NCI-H1417 treated with DMSO at 0.1 percent for 48 hours (cell line): ENCODE data around the gene AHCYL2.
"Not testable (repeated sequence)": the region's sequence is repeated elsewhere in the genome, so short reads cannot be mapped to it uniquely, and the experiment has no call there.

Experiments
- DNase-seq: peaks from one replicate; lab custom pipeline; 2025; lab: John Stamatoyannopoulos, UW

Gene AHCYL2

DNA sequence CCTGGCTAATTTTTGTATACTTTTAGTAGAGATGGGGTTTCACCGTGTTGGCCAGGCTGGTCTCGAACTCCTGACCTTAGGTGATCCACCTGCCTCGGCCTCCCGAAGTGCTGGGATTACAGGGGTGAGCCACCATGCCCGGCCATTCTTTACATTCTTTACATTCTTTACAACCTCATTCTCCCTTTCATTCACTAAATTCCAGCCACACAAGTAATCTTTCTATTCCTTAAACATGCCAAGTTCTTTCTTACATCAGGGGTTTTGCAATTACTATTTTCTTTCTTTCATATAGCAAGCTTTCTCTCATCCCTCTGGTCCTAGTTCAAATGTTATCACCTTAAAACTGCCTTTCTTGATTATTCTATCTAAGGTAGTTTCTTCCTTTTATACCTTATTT is 128.3 kb downstream of the AHCYL2 start:
- not testable (repeated sequence) for DNase-seq

DNA sequence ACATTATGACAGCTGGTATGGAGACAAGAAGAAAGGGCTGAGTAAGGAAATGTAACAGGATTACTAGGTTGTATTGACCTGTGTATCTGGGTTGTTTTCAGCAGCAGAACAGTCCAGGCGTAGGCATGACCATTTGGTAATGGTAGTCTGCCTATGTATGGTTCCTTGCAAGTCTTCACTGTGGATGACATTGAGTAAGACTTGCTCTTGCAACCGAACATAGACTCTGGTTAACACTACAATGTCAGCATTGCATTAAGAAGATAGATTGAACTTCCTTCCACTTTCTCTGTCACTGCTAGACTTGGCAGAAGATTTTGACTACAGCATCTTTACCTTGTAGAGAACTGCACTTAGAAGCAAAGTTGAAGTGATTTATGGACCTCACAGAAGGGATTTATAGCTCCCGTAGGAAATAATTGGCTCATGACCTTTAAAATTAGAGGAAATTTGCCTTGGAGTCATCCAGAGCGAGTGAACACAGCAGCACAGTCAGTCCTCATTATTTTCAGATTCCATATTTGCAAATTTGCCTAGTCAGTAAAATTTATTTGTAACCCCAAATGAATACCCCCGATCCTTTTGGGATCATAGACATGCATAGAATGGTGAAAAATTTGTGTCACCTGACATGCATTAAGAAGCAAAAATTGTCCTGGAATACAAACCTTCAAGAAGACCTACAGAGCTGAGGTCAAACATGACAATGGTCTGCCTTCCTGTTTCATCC is 129.8 kb downstream of the AHCYL2 start:
- no peak for DNase-seq

DNA sequence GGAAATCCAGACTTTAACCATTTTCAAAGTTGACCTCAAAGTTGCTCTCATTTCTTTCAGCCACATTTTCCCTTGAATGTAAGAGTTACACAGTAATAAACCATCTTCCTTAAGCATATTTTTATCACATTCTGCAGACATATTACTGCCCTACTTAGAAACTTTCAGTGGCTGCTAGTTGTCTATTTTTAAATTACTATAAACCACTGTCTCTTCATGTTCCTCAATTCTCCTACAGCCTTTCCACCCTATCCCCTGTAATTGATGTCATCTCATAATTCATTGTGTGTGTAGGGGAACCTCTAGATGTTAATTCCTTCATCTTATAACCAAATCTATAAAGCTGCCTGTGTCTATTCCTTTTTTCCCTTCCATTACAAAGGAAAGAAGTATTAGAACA is 131.3 kb downstream of the AHCYL2 start:
- no peak for DNase-seq

DNA sequence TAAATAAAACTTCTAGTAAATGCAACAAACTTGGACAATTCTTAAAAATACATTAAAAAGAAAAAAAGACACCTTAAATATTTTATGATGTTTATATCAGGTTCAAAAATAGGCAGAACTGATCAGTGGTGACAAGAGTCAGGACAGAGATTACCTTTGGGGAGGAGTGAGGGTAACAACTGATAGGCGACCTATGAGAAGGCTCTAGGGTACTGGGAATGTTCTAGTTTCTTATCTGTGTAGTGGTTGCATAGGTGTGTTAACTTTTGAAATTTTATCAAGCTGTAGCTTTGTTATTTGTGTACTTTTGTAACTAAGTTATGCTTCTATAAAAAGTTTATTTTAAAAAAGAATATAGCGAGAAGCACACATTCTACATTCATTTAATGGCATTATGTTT is 134.3 kb downstream of the AHCYL2 start:
- DNase-seq, result no peak

DNA sequence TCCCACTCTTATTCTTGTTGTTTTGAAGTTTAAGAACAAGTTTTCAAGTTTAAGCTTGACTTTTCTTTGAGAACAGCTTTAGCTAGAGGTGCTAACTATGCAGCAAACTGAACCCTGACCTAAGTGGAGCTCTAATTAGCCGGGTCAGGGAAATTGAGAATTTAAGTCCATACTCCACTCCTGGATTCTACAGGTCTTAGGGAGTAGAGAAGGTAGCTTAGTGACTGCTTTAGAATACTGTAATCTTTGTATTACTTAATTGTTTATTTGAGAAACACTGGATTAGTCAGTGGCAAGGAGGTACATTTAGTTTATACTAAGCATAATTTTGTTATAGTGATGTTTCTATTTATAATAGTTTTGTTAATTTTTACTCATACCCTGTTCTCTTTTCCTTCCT is 134.8 kb downstream of the AHCYL2 start:
- DNase-seq, result no peak

DNA sequence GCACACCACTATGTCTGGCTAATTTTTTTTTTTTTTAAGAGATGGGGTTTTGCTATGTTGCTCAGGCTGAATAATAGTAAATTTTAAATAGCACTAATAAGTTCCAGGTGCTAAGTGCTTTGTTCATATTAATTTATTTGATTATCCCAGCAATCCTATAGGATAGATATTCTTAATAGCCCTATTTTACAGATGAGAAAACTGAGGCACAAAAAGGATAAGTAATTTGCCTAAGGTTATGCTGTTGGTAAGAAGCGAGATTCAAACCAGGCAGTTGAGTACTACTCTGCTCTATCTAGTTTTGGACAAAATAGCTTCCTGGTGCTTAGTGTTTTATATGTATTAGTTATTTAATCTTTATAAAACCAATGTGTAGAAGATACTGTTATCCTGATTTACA is 136.9 kb downstream of the AHCYL2 start:
- DNase-seq, result no peak

DNA sequence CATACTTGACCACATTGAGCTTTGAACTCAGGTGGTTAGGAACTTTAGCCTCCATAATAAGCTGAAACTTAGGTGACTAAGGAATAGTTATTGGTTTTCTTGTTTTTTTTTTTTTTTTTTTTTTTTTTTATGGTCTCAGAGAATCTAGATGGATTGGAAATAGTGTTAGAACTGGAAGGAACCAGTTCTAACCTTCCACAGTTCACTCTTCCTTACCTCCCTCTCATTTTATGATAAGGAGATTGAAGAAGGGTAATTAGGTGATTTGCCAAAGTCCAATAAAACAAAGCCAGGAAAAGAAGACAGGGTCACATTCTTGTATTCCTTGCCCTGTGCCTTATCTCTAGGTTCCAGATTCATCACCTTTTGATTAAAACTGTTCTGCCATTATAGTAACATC is 137.7 kb downstream of the AHCYL2 start:
- DNase-seq, result no peak

DNA sequence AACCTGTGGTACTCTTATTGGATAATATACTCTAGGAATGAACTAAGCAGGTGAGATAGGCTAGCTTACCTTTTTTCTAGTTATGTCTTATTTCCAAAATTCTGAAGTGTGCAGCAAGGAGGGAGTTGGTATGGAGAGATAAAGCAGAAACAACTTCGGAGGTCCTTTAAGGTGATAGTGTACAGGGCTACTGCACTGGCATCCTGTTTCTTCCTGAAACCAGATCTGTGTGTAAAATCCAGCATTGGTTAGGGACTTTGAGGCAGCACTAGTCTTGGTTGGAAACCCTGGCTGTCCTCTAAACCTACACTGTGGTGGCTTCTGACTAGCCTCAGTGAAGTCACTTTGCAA is 142.5 kb downstream of the AHCYL2 start:
- no peak for DNase-seq

DNA sequence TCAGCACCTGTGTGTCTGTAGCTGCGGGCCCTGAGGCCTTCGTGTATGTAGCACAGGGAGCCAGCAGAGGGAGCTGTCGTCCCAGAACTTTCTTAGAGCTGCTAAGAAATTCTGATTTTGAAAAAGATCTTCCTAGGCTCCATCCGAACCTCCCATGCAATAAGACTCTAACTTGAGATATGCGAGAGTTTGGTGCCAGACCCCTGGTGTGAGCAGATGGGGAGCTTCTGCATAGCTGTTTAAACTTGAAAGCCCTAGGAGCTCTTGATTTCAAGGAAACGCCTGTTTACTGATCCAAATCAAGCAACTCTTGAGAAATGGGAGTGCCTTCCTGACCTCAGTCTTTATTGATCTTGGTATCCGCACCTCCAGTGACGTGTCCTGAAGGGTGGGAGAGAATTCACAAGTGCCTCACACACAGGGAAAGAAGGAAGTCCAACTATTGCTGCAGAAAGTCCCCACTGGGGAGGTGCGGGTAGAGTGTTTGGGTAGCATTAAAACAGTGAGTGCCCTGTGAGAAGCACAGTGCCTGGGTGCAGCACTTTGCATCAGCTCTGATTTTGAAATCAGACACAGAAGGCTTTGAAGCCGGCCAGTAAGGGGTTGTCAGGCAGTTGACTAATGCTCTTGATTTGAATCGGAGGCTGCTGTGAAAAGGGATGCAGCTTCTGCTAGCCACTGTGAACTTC is 143.0 kb downstream of the AHCYL2 start:
- DNase-seq, result no peak

DNA sequence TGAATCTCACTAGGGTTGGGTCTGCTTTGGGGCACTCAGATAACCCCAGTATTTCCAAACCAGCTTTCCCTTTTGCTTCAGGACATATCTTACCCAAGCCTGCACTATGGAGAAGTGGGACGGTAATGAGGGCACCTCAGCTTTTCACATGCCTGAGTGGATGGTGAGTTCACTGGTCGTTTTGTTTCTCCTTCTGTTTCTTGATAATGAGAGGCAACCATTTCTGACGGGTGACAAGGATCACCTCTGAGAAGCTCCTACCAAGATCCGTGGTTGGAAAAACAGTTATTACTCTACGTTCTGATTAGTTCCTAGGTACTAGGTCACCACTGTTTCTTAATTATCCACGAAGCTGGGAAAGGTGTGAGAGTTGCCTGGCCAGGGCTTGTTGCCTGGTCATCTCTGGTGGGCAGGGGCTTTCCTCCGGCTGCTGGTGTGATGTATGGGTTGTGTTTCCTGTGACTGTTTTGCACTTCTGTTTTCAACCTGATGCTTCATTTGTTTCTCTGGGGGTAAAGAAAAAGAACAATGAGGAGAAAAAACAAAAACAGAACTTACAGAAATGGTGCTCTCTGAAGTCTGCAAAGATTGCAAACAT is 143.7 kb downstream of the AHCYL2 start:
- DNase-seq, result no peak

DNA sequence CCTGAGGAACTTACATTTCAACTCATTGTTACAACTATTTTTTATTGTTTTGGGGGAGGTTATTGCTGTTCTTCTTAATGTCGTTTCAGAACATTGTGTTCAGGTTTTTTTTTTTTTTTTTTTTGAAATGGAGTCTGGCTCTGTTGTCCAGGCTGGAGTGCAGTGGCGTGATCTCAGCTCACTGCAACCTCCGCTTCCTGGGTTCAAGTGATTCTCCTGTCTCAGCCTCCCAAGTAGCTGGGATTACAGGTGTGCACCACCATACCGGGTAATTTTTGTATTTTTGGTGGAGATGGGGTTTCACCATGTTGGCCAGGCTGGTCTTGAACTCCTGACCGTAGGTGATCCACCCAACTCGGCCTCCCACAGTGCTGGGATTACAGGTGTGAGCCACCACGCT is 144.6 kb downstream of the AHCYL2 start:
- not testable (repeated sequence) for DNase-seq

DNA sequence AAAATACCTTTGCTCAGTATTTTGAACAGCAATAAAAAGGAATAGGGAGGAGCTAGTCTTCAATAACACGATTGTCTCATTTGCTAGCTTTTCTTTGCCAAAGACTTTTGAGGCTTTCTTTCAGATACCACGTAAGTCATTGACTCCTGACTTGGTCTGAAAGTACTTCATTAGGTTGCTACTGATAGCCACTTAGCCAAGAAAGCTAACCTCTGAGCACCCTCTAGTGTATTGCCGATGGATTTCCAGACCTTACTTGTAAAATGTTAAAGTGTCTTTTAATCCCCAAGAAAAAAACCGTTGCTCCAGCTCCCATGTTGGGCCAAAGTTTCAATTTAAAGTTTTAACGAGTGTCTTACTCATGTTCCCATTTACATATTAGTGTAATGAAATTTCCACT is 146.0 kb downstream of the AHCYL2 start:
- no peak for DNase-seq

DNA sequence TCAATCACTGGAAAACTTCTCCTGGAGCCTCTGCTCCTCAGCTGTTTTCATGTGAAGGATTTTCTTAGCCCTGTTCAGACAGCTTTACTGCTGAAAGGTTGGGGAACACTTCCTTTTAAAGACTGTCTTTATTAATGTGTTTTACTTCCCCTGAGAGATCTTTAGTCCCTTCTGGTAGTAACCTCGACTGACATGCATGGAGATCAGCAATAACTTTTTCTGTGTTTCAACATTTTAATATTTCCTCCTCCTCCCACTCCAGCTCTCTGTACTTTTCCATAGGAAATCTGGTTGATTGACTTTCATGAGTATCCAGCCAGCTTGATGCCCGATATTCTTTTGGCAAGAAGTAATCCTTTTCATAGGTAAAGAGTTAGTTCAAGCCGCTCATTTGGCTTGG is 146.7 kb downstream of the AHCYL2 start:
- DNase-seq, result no peak

DNA sequence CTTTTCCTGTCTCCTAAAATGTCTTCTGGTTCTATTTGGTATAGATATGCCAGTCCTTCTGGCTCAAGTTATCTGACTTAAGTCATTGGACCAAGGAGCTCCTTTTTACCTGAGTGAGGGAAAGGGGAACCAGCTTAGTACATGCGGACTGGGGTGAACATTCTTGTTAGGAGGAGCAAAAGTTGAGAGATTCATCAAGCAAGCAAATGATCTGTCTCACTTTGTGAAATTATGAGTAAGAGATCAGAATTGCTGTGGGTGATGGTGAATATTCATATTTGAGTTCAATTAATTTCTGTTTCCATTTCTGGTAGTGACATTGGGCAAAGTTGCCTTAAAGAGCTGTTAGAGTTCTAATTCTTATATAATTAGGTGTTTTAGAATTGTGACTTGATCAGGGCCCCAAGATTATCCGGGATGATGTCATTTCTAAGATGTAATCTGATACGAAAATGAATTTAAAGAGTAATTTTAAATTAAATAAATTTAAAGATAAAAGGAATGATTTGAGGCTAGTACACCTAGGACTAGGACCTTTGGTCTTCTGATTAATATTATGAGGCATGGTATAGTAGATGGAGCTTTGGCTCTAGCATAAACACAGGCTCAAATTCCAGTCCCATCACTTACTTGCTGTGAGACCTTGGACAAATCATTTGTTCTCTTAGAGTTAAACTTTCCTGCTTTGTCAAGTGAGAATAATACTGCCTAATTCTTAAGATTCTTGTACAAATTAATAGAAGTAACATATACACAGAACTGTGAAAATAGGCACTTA is 149.0 kb downstream of the AHCYL2 start:
- no peak for DNase-seq

DNA sequence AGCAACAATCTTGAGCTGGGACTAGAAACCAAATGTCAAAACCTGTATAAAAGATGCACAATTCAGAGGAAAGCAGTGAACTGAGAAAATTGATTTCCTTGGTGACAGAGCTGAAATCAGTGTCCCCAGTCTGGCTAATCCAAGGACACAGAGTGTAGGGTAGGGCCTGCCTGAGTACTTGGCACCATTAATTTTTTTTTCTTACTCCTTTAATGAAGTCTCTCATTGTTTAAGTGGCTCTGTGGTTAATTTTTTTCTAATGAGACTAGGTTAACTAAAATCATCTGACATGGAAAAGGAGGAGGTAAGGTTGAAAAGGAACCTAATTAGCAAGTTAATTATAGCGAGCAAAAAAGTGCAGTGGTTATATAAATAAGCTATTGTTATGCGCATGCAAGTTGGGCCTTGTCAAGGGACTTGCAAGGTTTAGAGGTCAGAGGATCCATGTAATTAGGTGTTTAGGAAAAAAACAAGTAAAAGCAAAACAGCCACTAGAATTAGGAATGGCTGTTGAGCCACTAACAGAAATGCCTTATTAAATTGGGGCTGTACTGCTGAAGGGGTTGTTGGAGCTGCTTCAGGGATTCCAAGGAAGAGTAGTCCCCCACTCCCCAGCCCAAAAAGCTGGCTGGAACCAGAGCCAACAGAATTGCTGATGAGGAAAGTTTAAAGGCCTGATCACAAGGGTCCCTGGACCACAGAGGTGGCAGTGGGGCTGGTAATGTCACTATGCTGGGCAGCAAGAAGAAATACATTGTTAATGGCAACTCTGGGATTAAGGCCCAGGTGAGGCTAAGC is 150.5 kb downstream of the AHCYL2 start:
- no peak for DNase-seq

DNA sequence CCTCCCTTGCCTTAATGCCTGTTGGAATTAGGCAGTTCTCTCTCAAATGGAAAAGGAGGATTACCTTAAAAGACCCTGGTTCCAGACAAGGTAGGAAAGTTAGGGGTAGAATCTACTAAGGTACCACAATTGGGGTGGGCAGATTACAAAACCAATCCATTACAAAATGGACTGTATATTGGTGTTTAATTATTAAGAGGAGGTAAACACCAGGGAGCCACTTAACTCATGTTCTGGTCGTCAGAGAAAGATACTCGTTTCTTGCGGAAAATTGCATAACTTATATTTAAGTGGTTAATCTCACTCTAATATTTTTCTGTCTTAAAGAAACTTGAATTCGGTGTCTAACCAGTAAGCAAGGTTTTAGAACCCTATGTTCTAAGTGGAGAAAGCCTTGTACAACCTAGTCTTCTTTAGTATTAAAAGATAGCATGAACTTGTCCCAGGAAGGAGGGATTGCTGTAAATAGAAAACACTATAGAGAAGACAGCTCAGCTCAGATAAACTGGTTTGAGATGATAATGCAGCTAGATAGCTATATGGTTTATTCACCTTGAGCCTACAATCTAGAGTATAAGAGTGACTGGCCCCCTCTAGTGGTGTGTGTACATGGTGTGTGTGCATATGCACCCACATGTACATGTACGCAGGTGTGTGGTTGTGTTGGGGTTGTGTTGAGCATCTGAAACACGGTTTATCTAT is 151.4 kb downstream of the AHCYL2 start:
- DNase-seq, result no peak

DNA sequence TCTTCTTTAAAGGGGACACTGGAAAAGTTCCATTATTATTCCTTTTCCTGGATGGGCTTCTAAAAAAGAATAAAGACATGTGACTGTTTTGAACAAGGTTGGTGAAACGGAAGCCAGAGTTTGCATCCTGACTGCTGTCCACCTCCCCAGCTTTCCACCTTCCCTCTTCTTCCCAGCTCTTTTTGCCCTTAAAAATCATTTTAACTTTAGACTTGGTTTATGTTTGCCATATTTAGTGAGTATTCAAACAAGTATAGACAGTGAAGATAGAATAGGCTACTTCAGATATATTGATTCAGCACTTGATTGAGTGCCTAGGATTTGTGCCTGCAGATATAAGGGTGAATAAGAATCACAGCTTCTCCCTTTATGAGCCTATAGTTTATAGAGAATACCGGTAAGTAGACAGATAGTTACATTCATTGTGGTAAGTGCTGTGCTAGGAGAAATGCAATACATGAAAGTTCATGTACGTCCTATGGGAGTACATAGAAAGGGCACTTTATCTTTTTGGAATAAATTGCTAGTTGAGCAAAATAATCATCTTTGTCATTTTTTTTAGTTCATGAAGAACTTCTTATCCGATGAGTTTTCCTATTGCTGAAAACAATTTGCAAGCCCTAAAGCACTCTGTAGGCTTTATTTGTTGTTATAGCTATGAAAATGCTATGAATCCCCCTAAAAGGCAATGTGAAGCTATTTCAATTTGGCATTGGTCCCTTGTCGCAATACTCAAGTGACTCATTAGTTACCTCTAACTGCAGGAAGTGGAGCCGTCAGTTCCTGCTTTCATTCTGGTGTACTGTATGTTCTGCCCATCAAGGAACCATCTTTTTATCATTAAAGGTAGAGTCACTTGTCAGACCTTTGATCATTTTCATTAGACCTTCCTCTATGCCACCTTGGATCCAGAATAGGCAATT is 152.2 kb downstream of the AHCYL2 start:
- DNase-seq, result no peak

DNA sequence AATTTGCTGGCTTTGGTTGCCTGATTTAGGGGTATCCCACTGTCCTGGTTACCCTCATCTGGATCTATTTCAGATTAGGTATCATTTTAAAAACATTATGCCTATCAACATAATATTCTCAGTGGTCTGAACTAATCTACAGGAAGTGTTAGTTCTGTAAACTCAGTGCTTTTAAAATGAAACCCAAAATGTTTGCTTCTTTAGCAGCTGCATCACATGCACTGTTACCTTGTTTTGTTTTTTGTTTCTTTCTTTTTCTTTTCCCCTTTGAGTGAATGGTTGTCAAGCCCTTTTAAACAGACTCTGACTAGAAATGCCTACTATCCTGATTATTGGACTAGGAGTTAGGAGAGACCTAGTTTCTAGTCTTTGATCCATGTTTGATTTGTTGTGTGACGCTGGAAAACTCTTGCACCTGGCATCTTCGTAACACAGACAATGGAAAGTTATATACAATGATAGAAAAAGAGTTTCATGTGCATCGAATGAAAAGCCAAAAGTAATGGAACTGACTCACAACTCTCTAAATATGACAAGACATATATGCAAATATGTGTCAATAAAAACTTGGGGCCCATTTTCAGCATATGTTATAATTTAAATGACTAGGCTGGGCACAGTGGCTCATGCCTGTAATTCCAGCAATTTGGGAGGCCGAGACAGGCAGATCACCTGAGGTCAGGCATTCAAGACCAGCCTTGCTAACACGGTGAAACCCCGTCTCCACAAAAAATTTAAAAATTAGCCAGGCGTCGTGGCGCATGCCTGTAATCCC is 157.1 kb downstream of the AHCYL2 start:
- DNase-seq, result no peak

DNA sequence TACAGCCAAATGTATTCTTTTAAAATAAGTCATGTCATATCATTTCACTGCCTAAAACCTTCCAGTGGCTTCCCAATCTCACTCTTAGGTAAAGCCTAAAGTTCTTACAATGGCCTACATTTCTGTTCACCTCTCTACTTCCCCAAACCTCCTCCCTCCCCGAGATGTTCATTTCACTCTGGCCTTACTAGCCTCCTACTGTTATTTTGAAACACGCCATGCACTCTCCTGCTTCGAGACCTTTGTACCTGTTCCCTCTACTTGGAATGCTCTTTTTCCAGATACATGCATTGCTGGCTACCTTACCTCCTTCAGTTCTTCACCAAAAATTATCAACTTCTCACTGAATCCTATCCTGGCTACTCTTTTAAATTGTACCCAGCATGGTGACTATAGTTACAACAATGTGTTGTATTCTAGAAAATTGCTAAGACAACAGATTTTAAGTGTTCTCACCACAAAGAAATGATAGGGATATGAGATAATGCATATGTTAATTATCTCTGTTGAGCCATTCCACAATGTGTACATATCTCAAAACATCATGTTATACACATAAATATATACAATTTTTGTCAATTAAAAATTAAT is 158.8 kb downstream of the AHCYL2 start:
- no peak for DNase-seq
